Measurements from ENCODE around the gene FRAT2.

DNA sequence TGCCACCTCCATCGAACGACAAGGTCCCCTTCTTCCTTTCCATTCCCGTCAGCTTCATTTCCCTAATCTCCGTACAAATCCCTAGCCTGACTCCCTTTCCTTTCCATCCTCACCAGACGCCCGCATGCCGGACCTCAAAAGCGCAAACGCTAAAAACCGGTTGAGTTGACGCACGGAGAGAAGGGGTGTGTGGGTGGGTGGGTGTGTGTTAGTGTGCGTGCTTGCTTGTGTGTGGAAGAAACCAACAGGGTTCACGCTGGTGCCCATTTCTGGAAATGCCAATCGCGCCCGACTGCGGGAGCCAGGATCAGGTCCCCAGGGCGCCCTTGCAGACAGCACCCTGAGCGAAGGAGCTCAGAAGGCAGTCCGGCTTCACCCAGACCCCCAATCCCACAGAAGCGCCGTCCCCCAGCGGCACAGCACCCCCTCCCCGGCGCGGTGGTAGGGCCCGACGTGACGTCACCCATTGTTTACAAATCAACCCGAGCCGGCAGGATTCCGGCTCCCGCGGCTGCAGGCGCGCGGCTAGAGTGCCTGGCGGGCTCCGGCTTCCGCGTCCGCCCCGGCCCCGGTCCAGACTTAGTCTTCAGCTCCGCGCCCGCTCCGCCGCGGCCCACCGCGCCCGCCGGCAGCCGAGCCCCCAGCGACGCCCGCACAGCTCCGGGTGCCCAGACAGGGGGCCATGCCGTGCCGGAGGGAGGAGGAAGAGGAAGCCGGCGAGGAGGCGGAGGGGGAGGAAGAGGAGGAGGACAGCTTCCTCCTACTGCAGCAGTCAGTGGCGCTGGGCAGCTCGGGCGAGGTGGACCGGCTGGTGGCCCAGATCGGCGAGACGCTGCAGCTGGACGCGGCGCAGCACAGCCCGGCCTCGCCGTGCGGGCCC lies 15.5 kb downstream of the FRAT2 start, which contains the start of gene FRAT1:
- no peak for TF ChIP-seq EZH2 (IDR thresholded peaks at IDR 0.05; ENCODE audit: borderline replicate concordance, low read depth, low read length, poor library complexity, severe bottlenecking)
- TF ChIP-seq, protein P1, sequence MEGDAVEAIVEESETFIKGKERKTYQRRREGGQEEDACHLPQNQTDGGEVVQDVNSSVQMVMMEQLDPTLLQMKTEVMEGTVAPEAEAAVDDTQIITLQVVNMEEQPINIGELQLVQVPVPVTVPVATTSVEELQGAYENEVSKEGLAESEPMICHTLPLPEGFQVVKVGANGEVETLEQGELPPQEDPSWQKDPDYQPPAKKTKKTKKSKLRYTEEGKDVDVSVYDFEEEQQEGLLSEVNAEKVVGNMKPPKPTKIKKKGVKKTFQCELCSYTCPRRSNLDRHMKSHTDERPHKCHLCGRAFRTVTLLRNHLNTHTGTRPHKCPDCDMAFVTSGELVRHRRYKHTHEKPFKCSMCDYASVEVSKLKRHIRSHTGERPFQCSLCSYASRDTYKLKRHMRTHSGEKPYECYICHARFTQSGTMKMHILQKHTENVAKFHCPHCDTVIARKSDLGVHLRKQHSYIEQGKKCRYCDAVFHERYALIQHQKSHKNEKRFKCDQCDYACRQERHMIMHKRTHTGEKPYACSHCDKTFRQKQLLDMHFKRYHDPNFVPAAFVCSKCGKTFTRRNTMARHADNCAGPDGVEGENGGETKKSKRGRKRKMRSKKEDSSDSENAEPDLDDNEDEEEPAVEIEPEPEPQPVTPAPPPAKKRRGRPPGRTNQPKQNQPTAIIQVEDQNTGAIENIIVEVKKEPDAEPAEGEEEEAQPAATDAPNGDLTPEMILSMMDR (conservative IDR thresholded peaks at IDR 0.05; ENCODE audit: low read depth, low read length), result no peak

Measured in A673 (cell line).